ENCODE data around the gene HMGXB3.

Gene HMGXB3

GRCh38 chr5:149982505-149982904, 18.0 kb upstream of the HMGXB3 start:
- no peak for DNase-seq

DNA sequence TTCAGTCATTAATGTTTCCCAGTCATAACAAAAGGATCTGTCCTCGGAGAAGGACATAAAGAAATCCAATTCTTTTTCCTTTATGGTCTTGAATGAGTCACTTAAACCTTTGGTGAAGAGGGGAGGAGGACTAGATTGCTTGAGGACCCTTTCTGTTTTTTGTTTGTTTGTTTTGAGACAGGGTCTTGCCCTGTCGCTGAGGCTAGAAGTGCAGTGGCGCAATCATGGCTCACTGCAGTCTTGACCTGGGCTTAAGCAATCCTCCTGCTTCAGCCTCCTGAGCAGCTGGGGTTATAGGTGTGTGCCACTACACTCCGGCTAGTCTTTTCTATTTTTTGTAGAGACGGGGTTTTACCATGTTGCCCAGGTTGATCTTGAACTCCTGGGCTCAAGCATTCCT, 12.4 kb upstream of the HMGXB3 start:
- no peak for DNase-seq

- DNase-seq: peak; percentile 44 to 80
These were observed 9.8 kb upstream of the HMGXB3 start for GRCh38 chr5:149990518-149991376.

GRCh38 chr5:149993471-149993870, 7.1 kb upstream of the HMGXB3 start:
- DNase-seq: no peak

GRCh38 chr5:149995385-149996204, 4.9 kb upstream of the HMGXB3 start:
- no peak for DNase-seq

DNA sequence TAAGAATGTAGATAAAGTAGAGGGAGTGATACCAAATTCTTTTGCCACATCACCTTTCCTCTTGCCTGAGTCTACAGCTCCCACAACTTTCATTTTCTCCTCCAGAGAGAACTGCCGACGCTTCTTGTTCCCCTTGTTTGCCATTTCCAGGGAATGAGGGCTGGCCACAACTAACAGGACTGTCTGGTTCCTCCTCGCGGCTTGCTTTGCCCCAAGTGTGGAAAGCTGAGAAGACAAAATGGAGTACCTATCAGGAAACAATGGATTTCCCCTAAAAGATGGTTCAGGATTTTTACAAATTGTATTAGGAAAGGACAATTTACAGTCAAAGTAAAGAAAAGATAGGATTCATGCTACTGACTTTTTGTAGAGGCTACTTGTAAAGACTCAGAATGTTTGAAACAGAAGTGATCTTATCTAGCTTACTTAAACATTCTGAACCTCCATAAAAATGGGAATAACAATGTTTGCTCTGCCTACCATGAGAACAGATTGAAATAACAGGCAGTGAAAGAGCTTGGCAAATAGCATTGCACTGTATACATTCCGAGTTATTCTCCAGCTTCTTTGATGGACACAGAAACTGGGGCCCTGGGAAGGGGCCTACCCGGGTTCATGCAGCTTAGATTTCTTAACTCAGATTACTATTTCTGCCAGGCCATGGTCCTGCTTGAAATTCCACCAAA, 4.2 kb upstream of the HMGXB3 start:
- DNase-seq: no peak

DNA sequence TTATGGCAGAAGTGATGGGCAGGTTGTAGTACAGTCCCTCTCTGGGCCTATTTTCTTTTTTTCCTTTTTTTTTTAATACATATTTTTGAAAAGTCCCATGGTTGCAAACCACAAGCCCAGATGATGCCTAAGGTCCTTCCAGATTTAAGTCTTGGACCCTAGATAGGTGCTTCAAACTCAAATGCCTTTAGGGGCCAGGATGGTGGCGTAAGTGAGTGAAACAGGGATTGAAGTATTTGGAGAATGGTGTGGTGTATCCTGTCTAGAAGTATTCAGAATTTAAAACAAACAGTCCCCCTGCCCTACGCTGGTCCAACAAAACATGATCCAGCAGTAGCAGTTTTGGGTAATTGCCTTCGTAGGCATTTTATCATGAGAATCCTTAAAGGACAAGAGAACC, 2.3 kb upstream of the HMGXB3 start:
- no peak for DNase-seq

GRCh38 chr5:149999359-149999758, 1.2 kb upstream of the HMGXB3 start:
- no peak for DNase-seq

GRCh38 chr5:149999866-150000255, 678 bp upstream of the HMGXB3 start:
- DNase-seq: peak in 1 of 2 donors; percentile 51

GRCh38 chr5:150000990-150001659, 586 bp downstream of the HMGXB3 start:
- peak; percentile 39 to 51 for DNase-seq

DNA sequence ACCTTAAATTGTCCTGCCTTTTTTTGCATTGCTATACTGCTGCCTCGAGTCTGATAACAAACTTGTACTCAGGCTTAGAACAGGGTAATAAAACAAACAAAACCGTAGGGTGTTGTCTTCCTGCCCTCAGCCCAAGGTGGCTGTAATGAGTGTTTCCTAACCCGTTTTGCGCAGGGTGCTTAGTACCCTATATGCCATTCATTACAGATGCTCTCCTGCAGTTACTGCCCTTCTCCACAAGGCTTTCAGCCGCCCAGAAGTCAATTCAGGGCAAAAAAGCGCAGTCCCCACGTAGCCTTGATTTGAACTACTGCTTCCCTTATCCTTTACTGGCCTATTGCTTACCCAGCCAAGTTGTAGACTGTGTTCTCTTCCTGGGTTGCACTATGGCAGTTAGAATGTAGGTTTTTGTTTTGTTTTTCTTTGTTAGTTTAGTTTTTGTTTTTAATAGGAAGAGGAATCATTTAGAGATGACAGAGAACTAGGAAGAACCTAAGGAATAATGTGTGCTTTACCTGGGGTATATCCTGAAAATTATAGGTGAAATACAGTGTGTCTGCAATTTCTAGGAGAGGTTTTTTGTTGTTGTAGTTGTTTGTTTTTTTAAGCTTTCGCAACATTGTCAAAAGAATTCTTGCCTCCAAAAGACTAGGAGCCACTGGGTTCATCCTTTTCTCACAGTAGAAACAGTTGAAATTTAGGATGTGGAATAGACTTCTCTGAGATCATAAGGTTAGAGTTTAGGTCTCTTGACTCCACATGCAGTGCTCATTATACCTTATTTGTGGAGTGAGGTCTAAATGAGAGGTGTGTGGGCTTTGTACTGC, 1.3 kb downstream of the HMGXB3 start:
- DNase-seq: peak; percentile 85 to 86

GRCh38 chr5:150006318-150006717, 5.8 kb downstream of the HMGXB3 start:
- DNase-seq: no peak

GRCh38 chr5:150007050-150007449, 6.5 kb downstream of the HMGXB3 start:
- DNase-seq: no peak

DNA sequence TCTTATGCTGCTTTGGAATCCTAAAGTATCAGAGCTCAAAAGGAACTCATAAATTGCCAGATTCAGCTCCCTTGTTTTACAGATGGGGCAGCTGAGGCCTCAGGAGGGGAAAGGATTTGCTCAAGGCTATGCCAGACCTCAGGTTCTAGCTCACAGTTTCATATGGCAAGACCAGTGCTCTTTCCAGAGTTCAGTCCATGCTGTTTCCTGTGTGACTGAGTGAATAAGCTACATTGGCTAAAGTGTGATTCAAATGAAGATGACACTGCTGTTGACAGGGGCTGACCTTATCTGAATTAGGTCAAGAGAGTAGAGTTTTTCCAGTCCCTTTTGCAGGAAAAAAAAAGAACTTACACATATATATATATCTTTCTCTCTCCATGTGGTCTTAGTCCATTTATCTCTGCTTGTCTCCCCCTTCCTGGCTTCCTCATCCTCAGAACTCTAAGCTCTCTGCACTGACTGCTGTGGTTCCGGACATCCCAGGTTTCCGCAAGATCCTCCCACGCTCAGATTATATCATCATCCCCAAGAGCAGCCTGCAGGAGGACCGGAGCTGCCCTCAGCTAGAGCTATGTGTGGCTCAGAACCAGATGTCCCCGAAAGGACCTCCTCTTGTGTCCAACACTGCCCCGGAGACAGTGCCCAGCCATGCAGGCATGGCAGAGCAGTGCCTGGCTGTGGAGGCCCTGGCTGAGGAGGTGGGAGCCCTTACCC, 9.3 kb downstream of the HMGXB3 start:
- DNase-seq: peak; percentile 63 to 84

- no peak for DNase-seq
These were observed 13.4 kb downstream of the HMGXB3 start for GRCh38 chr5:150013931-150014330.

DNA sequence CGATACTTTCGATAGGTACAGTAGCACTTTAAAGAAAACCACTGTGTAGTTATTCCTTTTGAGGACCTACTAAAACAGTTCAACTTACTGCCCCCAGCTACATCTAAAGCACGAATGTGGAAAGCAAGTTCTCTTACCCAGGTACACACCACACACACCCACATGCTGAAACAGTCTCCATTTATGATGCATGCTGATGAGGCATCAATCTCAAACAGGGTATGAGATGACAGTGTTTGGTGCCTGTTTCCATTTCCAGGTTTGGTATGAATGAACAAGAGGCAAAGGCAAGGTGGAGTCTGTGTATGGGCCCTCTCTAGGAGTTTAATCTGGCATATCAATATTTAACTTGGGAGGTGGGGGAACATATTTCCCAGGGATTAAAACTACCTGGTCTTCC, 13.9 kb downstream of the HMGXB3 start:
- DNase-seq: no peak

DNA sequence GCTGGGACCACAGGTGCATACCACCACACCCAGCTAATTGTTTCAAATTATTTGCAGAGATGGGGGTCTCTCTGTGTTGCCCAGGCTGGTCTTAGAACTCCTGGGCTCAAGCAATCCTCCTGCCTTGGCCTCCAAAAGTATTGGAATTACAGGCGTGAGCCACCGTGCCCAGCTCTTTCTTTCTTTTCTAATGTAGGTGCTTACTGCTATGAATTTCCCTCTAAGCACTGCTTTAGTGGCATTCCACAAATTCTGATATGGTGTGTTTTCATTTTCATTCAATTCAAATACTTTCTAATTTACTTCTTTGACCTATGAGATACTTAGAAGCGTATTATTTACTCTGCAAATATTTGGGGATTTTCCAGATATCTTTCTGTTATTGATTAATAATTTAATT, 14.9 kb downstream of the HMGXB3 start:
- no peak for DNase-seq

DNA sequence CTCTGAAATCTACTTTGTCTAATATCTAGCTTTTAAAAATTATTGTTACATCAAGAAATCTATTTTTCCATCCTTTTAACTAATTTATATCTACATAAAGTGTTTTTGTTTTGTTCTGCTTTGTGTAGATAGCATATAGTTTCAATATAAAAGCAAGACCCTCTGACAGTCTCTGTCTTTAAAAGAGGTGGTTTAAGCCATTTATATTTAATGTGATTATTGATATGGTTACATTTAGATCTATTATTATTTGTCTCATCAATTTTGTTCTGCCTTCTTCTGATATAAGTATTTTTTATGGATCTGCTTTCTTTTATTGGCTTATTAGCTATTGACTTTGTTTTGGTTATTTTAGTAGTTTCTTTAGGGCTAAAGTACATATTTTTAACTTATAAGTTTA, 16.0 kb downstream of the HMGXB3 start:
- DNase-seq: no peak

- no peak for DNase-seq
These were observed 16.9 kb downstream of the HMGXB3 start for GRCh38 chr5:150017226-150018005.

- DNase-seq: no peak
These were observed 19.7 kb downstream of the HMGXB3 start for GRCh38 chr5:150020249-150020648.

Data from inflammatory macrophage treated with lipopolysaccharide for 1 hour (primary cell).